Activated CD4-positive, CD25-positive, alpha-beta regulatory T cell treated with anti-CD3 and anti-CD28 coated beads, Interleukin-2, amount 50 U/mL, for 16 hours (primary cell): ENCODE measurements around the gene FUT2.
"Not testable (repeated sequence)": the region's sequence is repeated elsewhere in the genome, so short reads cannot be mapped to it uniquely, and the experiment has no call there.

Experiments used
- DNase-seq: peaks from one replicate; pipeline ENCODE4 v3.0.0-alpha.2; 2020; ENCODE audit warnings: low read depth, low spot score

FUT2 gene

GRCh38 chr19:48670699-48671445 lies 24.9 kb upstream of the FUT2 start:
- no peak for DNase-seq

- DNase-seq: no peak
These were observed 24.2 kb upstream of the FUT2 start for GRCh38 chr19:48671446-48671995.

- no peak for DNase-seq
These were observed 22.8 kb upstream of the FUT2 start, which contains the start of gene NTN5 for GRCh38 chr19:48672994-48673393. Gene NTN5 (minus strand): TSS chr19:48673017. CDS start chr19:48670986, 2,031 bp downstream.

- DNase-seq: no peak
These were observed 22.2 kb upstream of the FUT2 start for GRCh38 chr19:48673436-48674100.

- no peak for DNase-seq
These were observed 21.5 kb upstream of the FUT2 start for GRCh38 chr19:48674216-48674809.

- peak; percentile 44 for DNase-seq
These were observed 20.6 kb upstream of the FUT2 start for GRCh38 chr19:48674921-48675824.

- DNase-seq: no peak
These were observed 19.3 kb upstream of the FUT2 start for GRCh38 chr19:48676487-48676886.

- DNase-seq: no peak
These were observed 18.9 kb upstream of the FUT2 start for GRCh38 chr19:48676887-48677286.

- no peak for DNase-seq
These were observed 17.6 kb upstream of the FUT2 start for GRCh38 chr19:48678201-48678600.

GRCh38 chr19:48680006-48680405 lies 15.8 kb upstream of the FUT2 start:
- not testable (repeated sequence) for DNase-seq

GRCh38 chr19:48680436-48681126 lies 15.2 kb upstream of the FUT2 start:
- no peak for DNase-seq

GRCh38 chr19:48681127-48681470 lies 14.7 kb upstream of the FUT2 start:
- no peak for DNase-seq

- DNase-seq: no peak
These were observed 12.4 kb upstream of the FUT2 start for GRCh38 chr19:48683349-48683748.

GRCh38 chr19:48685583-48685982 lies 10.2 kb upstream of the FUT2 start:
- DNase-seq: no peak

- no peak for DNase-seq
These were observed 9.7 kb upstream of the FUT2 start for GRCh38 chr19:48686088-48686487.

- not testable (repeated sequence) for DNase-seq
These were observed 9.1 kb upstream of the FUT2 start for GRCh38 chr19:48686637-48687036.

- DNase-seq: no peak
These were observed 8.0 kb upstream of the FUT2 start for GRCh38 chr19:48687776-48688175.

- no peak for DNase-seq
These were observed 6.3 kb upstream of the FUT2 start for GRCh38 chr19:48689449-48689848.

- not testable (repeated sequence) for DNase-seq
These were observed 2.1 kb upstream of the FUT2 start for GRCh38 chr19:48693629-48694028.

- no peak for DNase-seq
These were observed 711 bp downstream of the FUT2 start for GRCh38 chr19:48696353-48697010.
